GM19395 (cell line): ENCODE data around the gene RALA.
"Not testable (repeated sequence)": the region's sequence is repeated elsewhere in the genome, so short reads cannot be mapped to it uniquely, and the experiment has no call there.

Experiments used
- ATAC-seq: cut with Tn5 transposase; IDR thresholded peaks from one replicate; pipeline ENCODE4 v1.9.1; 2021; ENCODE audit warnings: mild to moderate bottlenecking, moderate library complexity; ENCODE audit not compliant: unreplicated experiment

Gene RALA

DNA sequence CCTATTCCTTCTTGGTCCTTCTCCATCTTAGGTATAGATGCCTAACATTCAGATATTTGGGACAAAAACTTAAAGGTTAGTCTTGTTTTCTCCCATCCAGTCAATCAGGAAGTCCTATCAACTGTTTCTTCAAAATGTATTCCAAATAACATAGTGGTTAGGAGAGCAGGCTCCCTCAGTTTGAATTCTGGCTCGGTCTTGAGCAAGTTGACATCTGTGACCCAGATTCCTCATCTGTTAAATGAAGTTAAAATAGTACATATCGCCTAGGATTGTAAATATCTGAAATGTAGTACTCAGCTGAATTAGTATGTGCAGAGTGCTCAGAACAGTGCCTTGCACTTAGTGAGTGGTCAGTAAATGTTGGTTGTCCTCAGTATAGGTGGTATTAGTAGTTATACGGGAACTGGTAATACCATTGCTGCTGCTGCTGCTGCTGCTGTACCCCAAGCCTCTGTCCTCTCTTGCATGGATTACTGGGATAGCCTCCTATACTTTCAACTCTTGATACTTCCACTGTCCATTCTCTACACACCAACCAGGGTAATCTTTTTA lies 58.6 kb downstream of the RALA start:
- ATAC-seq, result no peak

DNA sequence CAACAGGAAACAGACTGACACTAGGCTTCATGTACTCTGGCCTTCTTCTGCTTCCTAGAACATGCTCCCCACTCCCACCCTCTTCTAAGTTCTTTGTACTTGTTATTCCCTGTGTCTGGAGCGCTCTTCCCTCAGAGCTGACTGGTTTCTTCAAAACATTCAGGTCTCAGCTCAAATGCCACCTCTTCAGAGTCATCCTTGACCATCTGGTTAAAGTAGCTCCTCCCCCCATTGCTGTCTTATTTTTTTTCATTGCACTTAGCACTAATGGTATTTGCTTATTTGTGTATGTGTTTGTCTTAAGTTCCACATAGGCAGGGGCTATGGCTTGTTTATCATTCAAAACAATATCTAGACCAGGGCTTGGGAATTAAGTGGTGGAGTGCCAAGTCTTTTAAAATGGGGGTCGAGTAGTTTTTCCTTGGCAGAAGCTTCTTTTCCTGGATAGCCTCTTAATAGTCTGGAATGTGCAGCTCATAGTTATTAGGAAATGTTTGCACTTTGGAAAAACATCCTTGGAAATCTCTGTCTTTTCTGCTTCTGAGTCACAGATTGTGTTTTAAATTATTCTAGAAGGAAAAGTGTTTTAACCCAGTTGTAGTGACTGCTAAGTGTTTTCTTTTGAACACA lies 60.0 kb downstream of the RALA start:
- no peak for ATAC-seq

DNA sequence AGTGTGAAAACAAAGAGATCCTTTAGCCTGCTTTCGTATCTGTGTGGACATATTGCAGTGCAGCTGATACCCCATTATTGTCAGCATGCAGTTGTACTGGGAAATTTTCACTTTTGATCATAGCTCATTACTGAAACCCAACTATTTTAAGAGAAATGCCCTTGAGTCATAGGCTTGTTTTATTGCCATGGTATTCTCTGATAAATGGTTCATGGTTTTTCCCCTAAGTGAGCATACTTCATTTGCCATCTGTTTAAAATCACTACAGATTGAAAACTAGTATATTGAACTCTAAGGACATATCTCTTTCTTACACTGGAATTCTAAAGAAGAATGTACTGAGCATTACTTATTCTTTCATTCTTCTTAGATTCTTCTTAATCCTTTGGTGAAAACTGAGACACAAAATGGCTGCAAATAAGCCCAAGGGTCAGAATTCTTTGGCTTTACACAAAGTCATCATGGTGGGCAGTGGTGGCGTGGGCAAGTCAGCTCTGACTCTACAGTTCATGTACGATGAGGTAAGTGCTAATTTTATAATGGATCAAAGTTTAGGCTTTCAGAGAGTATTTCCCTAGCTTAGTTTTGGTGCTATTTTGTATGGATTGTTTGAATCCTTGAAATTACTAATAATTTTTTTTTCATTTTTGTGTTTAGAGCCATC lies 63.0 kb downstream of the RALA start:
- ATAC-seq, result peak; percentile 88

- no peak for ATAC-seq
These were observed 65.5 kb downstream of the RALA start for GRCh38 chr7:39688611-39689480.

DNA sequence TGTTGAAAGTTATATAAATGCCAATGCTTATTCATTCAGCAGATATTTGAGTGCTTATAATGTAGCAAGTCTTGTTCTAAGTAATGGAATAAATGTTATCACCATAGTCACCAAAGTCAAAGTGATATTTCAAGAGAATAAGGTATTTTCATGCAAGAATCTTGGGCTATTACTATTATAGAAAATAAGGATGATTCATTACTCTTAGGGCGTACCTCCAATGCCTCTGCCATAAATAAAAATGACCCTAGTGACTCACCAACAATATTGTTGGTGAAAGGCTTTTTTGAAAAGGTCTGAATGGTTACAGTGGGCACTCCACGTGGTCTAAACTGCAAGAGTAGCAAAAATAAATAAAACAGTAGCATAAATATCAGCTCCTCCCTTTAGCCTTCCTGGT lies 68.4 kb downstream of the RALA start:
- ATAC-seq, result no peak

- ATAC-seq, result not testable (repeated sequence)
These were observed 69.7 kb downstream of the RALA start for GRCh38 chr7:39693086-39693485.

DNA sequence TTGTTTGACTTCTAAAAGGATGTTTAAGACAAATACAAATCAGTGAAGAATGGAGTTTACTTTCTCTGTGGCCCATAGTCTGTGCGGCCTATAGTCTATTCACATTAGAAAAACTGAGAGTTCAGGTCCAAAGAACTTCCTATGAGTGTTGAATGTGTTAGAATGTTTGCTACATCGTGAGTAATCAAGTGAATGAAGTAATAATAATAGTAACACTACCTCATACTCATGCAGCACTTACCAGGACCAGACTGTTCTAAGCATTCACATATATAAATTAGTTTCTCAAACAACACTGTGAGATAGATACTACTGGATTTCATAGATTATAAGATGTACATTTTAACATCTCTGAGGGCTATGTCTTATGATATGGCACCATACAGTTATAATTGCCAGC lies 70.4 kb downstream of the RALA start:
- ATAC-seq, result no peak

DNA sequence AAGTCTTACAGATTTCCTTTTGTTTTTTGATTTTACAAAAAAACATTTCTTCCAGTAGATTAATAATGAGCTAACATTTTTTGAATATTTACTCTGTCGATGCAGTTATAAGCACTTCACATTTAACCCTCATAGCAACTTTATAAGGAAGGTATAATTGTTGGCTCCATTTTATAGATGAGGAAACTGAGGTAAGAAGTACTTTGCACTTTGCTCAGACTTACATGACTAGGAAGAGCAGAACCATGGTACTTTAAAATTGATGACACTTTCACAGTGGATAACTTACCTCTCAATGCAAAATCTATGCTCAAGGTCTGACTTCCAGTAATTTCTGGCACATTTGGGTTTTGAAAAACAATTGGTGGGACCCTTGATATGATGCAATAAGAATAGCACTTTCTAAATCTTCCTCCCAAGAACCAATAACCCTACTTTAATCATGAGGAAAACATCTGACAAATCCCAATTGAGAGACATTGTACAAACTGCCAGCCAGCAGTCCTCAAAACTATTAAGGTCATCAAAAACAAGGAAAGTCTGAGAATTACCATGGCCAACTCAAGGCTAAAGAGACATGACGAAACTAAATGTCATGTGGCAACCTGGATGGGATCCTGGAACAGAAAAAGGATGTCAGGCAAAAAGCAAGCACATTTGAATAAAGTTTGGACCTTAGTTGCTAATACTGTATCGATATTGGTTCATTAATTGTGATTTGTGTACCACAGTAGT lies 72.6 kb downstream of the RALA start:
- no peak for ATAC-seq

DNA sequence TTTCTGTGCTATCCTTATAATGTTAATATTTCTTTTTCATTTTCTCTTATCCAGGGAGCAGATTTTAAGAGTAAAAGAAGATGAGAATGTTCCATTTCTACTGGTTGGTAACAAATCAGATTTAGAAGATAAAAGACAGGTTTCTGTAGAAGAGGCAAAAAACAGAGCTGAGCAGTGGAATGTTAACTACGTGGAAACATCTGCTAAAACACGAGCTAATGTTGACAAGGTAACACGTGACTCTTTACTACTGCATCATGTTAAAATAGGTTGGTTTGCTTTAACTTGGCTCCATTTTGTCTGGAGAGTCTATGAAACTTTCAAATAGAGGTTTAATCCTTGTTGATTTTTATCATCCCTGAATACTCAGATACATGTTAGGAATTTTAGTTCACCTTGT lies 73.3 kb downstream of the RALA start:
- no peak for ATAC-seq

DNA sequence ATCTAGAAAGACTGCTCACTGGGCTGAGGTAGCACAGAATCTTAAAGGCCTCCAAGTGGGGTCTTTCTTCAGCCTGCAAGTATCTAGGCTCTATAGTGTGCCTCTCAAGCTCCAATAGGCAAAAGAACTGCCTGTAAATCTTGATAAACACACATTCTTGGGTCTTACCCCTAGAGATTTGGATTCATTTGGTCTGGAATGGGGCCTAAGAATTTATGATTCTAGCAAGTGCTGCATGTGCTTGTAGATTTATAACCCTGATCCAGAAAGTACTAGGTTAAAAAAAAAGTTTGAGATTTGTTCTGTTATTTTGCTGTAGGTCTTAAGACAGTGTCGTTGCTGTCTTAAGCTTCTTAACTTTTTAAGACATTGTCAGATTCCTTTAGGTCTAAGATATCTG lies 74.1 kb downstream of the RALA start:
- ATAC-seq, result no peak

- ATAC-seq, result no peak
These were observed 76.8 kb downstream of the RALA start for GRCh38 chr7:39700165-39700564.

DNA sequence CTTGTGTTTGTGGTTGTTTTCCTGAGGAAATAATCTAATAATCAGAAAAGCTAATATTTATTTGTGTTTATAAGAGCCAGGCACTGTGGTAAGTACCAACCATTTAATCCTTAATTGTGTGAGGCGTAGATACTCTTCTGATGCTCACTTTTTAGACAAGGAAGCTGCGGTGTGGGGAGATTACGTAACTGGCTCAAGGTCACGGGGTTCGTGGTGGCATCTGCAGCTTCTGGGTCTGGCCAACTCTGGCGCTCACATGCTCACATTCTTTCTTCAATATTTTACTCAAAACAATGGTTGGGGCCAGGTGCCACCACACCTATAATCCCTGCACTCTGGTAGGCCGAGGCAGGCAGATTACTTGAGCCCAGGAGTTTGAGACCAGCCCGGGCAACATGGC lies 77.6 kb downstream of the RALA start:
- no peak for ATAC-seq

DNA sequence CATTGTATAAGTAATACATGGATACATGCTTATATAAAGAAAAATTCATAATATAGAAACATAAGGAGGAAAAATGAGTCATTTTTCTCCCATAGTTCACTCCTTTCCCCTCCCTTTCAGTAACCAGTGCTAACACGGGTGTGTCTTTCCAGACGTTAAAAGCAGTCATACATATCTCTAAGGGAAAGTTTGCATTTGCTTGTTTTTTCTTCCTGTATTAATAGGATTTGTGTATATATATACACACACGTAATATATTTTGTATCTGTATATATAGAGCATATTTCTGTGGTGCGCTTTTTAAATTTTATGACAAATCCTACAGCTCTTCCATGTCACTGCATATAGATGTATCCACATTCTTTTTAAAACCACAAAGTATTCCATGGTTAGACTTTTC lies 78.8 kb downstream of the RALA start:
- no peak for ATAC-seq

DNA sequence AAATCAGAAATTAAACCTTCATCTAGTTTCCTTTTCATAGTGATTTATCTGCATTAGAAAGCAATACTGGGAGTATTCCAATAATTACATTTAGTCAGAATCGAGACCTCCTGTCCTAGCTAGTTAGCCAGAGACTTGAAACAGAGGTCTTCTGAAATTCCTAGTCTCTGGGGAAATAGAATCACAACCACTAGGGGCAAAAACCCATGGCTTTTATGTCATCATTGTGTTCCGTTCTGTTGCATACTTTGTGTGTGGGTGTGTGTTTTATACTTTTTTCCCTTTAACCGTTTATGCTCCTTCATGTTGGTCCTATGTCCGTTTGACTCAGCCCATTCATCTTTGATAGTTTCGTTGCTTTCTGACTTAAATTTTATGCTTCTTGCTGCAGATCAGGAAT lies 79.8 kb downstream of the RALA start:
- no peak for ATAC-seq

DNA sequence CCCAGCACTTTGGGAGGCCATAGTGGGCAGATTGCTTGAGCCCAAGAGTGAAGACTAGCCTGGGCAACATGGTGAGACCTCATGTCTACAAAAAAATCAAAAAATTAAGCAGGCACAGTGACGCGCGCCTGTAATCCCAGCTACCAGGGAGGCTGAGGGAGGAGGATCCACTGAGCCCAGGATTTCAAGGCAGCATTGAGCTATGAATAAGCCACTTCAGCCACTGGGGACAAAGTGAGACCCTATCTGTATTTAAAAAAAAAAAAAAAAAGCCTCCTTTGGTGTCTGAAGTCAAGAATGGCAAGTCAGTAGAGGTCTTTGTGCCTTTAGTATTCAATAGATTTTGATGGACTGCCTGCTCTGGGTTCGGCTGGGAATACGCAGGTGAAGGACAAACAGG lies 85.7 kb downstream of the RALA start:
- ATAC-seq, result no peak

DNA sequence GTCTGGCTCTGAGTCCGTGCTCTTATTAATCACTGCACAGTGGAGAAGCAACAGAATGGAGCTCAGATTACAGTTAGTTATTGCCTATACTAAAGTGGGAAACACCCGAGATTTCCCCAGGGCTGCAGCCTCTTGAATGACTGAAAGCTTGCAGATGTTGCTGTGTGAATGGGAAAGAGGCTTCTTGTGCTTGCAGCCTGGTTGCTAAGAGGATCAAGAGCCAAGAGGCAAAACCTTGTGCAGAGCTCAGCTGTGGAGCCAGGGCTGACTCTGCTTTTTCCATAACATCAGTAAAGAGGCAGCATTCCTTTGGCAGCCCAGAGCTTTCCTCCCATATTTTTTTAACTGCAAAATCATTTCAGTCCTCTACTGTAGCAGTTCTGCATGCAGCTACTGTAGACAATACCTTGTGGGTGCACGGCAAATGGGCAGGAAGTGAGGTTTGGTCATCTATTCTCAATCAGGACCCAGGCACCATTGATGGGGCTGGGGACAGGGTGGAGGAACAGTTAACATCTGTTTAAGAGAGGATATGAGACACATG lies 86.5 kb downstream of the RALA start:
- peak; percentile 89 for ATAC-seq

- no peak for ATAC-seq
These were observed 89.4 kb downstream of the RALA start for GRCh38 chr7:39712751-39713150.

GRCh38 chr7:39714447-39715091 lies 91.2 kb downstream of the RALA start:
- ATAC-seq, result no peak

- no peak for ATAC-seq
These were observed 97.2 kb downstream of the RALA start for GRCh38 chr7:39720586-39720985.

- no peak for ATAC-seq
These were observed 98.0 kb downstream of the RALA start for GRCh38 chr7:39721345-39721744.
